Upper lobe of left lung (tissue), 4 donors: ENCODE data around the gene STIP1.

Source experiments
- POLR2A ChIP-seq, 4 donors: fragments of 450-650 bp; IDR thresholded peaks; one replicate each; pipeline ENCODE4 v1.5.1; 2016 to 2017; ENCODE audit warnings: antibody characterized with exemption in 4 of 4, mild to moderate bottlenecking in 2 of 4
- TF ChIP-seq, protein P1 (sequence below), 6 experiments: fragments of 450-650 bp in 4 of 6; fragments of 200-600 bp in 2 of 6; sonication (generic) in 2 of 6; IDR thresholded peaks; one replicate each; pipeline ENCODE4 v1.5.1; 2016 to 2019; ENCODE audit warnings: antibody characterized with exemption in 6 of 6

DNA sequence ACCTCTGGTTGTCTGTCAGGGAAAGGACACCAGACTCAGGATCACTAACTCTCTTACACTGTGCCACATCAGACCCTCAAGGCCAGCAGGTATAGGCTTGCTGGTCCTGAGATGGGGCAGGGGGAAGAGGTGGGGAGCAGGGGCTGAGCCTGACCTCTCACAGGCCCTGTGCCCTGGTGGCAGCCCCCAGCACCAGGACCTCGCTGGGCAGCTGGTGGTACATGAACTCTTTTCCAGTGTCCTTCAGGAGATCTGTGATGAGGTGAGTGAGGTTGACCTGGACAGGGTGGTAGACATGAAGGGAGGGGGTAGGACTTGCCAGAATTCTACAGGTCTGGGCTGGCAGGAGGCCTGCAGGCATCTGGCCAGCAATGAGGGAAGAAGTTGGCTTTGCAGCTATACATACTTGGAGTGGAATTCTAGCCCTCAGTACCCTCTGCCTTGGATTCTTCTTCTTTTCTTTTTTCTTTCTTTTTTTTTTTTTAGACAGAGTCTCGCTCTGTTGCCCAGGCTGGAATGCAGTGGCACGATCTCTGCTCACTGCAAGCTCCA, 41.5 kb downstream of the STIP1 start:
- TF ChIP-seq, protein P1, sequence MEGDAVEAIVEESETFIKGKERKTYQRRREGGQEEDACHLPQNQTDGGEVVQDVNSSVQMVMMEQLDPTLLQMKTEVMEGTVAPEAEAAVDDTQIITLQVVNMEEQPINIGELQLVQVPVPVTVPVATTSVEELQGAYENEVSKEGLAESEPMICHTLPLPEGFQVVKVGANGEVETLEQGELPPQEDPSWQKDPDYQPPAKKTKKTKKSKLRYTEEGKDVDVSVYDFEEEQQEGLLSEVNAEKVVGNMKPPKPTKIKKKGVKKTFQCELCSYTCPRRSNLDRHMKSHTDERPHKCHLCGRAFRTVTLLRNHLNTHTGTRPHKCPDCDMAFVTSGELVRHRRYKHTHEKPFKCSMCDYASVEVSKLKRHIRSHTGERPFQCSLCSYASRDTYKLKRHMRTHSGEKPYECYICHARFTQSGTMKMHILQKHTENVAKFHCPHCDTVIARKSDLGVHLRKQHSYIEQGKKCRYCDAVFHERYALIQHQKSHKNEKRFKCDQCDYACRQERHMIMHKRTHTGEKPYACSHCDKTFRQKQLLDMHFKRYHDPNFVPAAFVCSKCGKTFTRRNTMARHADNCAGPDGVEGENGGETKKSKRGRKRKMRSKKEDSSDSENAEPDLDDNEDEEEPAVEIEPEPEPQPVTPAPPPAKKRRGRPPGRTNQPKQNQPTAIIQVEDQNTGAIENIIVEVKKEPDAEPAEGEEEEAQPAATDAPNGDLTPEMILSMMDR (IDR thresholded peaks at IDR 0.05), result no peak
- TF ChIP-seq POLR2A (IDR thresholded peaks at IDR 0.05), result no peak
